Measurements from ENCODE around the gene GPR137B.

GRCh38 chr1:236150986-236151385 lies 8.6 kb downstream of the GPR137B start:
- TF ChIP-seq, protein P1, sequence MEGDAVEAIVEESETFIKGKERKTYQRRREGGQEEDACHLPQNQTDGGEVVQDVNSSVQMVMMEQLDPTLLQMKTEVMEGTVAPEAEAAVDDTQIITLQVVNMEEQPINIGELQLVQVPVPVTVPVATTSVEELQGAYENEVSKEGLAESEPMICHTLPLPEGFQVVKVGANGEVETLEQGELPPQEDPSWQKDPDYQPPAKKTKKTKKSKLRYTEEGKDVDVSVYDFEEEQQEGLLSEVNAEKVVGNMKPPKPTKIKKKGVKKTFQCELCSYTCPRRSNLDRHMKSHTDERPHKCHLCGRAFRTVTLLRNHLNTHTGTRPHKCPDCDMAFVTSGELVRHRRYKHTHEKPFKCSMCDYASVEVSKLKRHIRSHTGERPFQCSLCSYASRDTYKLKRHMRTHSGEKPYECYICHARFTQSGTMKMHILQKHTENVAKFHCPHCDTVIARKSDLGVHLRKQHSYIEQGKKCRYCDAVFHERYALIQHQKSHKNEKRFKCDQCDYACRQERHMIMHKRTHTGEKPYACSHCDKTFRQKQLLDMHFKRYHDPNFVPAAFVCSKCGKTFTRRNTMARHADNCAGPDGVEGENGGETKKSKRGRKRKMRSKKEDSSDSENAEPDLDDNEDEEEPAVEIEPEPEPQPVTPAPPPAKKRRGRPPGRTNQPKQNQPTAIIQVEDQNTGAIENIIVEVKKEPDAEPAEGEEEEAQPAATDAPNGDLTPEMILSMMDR (IDR thresholded peaks at IDR 0.05; ENCODE audit: control extremely low read depth in 1 of 3, insufficient read depth in 1 of 3, low read depth in 1 of 3, low read length in 3 of 3), result no peak
- TF ChIP-seq EZH2 (IDR thresholded peaks at IDR 0.05; ENCODE audit: low read depth, low read length, severe bottlenecking) (no peak), RAD21 (IDR thresholded peaks at IDR 0.05 in 1 of 2, conservative IDR thresholded peaks at IDR 0.05 in 1 of 2; ENCODE audit: low read depth in 2 of 2, low read length in 2 of 2) (no peak), POLR2AphosphoS5 (IDR thresholded peaks at IDR 0.05; ENCODE audit: low read depth, low read length) (no peak), JUND (IDR thresholded peaks at IDR 0.05; ENCODE audit: low read length) (no peak), SAP30 (IDR thresholded peaks at IDR 0.05; ENCODE audit: insufficient read depth, insufficient replicate concordance, low read length) (no peak), JUN (IDR thresholded peaks at IDR 0.05; ENCODE audit: low read depth, low read length) (no peak), CHD2 (IDR thresholded peaks at IDR 0.05; ENCODE audit: low read length) (no peak), POLR2A (IDR thresholded peaks at IDR 0.05; ENCODE audit: control extremely low read depth in 1 of 2, low read depth in 2 of 2, low read length in 2 of 2) (no peak)
- TF ChIP-seq, protein P2, sequence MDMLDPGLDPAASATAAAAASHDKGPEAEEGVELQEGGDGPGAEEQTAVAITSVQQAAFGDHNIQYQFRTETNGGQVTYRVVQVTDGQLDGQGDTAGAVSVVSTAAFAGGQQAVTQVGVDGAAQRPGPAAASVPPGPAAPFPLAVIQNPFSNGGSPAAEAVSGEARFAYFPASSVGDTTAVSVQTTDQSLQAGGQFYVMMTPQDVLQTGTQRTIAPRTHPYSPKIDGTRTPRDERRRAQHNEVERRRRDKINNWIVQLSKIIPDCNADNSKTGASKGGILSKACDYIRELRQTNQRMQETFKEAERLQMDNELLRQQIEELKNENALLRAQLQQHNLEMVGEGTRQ (IDR thresholded peaks at IDR 0.05; ENCODE audit: low read length), result no peak
